NOMO-1 treated with dmso at 0.1 percent for 144 hours (cell line): ENCODE data around the gene ACBD4.

ENCODE experiments used
- DNase-seq: peaks from one replicate; lab custom pipeline; 2025; ENCODE audit not compliant: unreplicated experiment; lab: John Stamatoyannopoulos, UW

Gene ACBD4

GRCh38 chr17:45135978-45136791 is 698 bp downstream of the ACBD4 start:
- no peak for DNase-seq

- no peak for DNase-seq
These were observed 1.5 kb downstream of the ACBD4 start for GRCh38 chr17:45136846-45137560.

GRCh38 chr17:45137561-45138305 is 2.2 kb downstream of the ACBD4 start:
- DNase-seq, result no peak

DNA sequence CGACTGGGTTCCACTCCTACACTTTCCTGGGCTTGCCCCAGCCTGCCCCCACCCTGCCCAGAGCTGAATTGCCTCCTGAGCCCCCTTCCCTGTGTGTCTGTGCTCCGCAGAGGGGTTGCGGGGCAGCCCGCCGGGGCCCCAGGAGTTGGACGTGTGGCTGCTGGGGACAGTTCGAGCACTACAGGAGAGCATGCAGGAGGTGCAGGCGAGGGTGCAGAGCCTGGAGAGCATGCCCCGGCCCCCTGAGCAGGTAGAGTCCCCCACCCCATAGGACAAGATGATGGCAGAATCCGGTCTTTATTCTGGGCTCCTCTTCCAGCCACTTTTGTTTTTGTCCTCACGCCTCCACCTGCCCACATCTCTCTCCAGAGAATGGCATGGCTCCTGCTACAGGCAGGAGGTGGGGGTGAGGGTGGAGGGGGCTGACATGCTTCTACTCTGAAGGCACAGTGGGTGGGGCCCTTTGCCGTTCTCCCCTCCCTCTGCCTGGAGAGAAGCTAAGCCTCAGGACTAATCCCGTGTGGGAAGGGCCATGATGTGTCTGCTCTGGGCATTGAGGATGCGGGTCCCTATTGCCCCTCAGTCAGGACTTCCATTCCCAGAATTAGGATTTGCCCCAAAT is 3.5 kb downstream of the ACBD4 start:
- no peak for DNase-seq

DNA sequence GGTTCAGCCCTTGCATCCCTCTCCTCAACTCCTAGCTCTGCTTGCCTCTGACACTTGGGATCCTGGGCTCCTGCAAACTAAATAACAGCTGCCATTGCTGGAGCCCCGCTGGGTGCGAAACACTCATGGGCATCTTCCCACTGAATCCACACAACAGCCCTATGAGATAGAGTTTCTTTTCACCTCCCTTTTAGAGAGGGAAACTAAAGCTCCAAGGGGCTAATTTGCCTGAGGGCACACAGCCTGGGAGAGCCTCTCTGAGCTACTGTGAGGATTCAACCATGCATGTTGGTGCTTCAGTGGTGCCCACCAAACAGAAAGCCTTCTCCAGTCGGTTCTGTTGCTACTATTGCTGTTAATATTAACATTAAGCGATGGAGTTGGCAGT is 4.0 kb downstream of the ACBD4 start:
- no peak for DNase-seq

- no peak for DNase-seq
These were observed 7.7 kb downstream of the ACBD4 start for GRCh38 chr17:45143094-45143670.

DNA sequence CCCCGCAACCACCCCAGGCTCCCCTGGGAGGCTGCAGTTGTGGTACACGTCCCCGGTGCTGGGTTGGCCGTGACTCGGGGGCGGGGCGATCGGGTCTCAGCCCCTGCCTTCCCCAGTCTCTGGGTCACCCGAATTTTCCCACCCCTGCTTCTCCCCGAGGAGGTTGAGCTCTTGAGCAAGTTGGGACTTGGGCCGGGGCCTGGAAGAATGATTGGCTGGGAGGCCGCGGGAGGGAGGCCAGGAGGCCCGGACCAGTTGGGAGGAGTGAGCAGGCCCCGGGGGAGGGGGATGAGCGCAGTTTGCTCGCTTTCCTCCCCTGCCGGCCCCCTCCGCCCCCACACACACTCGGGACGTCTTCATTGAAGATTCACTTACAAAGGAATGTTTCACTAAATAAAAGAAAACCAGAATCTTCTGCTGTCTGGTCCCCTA is 8.3 kb downstream of the ACBD4 start:
- no peak for DNase-seq

DNA sequence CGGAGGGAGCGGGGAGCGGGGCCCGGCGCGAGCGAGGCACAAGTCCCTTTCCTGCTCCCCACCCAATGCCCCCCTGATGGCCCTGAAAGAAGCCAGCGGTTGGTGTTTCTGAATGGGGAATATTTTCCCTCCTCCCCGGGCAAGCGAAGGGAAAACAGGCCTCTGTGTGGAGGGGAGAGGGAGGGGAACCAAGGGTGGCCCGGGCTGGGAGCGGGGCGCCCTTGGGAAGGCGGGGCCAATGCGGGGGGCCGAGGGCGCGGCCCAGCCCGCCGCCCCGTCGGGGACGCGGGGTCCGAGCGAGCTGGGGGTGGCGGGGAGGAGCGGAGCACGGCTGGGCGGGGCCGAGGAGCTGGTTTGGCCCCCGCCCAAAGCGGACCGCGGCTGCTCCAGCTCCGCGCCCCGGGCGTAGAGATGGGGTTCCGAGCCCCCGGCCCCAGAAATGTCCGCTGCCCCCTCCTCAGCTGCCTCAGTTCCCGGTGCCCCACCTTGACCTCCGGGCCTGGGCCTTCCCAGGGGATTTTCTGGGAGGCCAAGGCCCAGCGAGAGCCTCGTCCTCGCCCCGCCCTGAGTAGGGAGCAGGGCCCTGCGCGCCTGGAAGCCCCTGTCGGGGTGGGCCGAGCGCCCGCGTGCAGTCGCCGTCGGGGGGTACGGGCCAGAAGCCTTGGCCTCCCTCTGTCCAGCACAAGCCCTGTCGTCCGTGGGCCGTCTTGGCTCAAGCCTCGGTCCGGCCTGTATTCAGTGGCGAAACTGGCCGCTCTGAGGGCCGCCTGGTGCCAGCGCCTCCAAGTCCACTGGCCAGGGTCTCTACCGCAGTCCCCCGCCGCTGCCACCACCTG is 8.9 kb downstream of the ACBD4 start:
- no peak for DNase-seq

GRCh38 chr17:45145035-45145389 is 9.5 kb downstream of the ACBD4 start:
- DNase-seq, result no peak

DNA sequence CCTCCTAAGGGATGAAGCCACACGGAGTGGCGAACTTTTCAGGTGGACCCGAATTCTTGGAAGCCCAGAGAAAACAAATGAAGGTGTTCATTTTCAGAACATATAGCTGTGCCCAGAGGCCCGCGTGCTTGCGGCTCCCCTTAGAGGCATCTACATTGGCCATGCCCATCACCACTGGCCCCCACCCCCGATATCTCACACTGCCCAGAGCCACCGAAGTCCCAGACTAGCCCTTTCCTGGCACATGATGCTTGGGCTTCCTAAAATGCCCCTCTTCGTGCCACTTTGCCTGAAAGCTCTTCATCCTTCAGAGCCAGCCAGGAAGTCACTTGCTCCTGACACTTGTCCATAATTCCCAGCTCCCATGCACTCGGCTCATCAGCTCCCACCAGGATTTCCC is 10.7 kb downstream of the ACBD4 start:
- no peak for DNase-seq

DNA sequence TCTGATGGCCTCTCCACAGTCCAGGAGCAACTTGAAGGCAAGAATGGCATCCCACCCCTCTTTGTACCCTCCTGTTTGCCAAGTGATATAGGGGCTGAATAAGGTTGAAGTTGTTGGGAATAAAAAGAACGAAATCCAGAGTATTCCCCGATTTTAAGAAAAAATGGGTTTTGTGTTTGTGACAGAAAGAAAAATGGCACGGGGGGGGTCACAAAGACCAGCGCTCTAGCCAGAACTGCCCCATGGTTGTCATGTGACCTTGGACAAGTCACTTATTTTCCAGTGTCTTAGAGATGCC is 11.1 kb downstream of the ACBD4 start:
- no peak for DNase-seq

GRCh38 chr17:45146890-45147580 is 11.5 kb downstream of the ACBD4 start:
- peak; percentile 70 for DNase-seq

DNA sequence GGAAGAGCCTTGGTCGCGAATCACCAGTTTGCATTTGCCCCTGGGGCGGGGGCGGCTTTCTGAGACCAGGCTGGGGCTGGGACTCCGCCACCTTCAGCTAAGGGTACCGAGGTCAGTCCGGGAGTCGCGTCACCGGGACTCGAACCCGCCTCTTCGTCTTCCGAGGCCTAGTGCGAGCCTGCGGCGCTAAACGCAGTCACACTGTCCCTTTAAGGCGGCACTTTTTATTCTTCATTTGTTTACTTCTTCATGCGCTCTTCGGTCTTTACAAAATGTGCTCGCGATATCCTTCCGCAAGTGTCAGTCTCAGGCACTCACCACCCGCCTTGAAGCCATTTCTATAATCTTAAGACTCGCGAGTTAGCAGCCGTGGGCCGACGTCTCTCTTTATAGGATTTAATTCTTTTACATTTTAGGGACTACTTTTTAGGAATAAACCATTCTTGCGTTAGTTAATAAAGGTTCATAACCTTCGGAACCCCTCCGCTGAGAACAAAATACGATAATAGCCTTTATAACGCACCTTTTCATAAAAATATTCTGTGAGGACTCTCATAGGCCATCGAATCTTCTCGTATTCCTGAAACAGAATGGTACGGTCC is 12.2 kb downstream of the ACBD4 start:
- DNase-seq, result peak; percentile 92

- peak; percentile 98 for DNase-seq
These were observed 12.9 kb downstream of the ACBD4 start, which contains the start of gene HEXIM1 for GRCh38 chr17:45148183-45149036. Gene HEXIM1, plus strand, starts transcription at chr17:45148475. Its CDS starts 716 bp downstream, at chr17:45149191.

GRCh38 chr17:45149037-45149668 is 13.7 kb downstream of the ACBD4 start:
- DNase-seq, result peak; percentile 81

DNA sequence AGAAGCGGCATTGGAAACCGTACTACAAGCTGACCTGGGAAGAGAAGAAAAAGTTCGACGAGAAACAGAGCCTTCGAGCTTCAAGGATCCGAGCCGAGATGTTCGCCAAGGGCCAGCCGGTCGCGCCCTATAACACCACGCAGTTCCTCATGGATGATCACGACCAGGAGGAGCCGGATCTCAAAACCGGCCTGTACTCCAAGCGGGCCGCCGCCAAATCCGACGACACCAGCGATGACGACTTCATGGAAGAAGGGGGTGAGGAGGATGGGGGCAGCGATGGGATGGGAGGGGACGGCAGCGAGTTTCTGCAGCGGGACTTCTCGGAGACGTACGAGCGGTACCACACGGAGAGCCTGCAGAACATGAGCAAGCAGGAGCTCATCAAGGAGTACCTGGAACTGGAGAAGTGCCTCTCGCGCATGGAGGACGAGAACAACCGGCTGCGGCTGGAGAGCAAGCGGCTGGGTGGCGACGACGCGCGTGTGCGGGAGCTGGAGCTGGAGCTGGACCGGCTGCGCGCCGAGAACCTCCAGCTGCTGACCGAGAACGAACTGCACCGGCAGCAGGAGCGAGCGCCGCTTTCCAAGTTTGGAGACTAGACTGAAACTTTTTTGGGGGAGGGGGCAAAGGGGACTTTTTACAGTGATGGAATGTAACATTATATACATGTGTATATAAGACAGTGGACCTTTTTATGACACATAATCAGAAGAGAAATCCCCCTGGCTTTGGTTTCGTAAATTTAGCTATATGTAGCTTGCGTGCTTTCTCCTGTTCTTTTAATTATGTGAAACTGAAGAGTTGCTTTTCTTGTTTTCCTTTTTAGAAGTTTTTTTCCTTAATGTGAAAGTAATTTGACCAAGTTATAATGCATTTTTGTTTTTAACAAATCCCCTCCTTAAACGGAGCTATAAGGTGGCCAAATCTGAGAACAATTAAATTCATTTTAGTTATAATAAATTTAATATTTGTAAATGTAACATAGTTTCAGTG is 14.5 kb downstream of the ACBD4 start:
- DNase-seq, result no peak
